ENCODE measurements around the gene DPYSL4.

DPYSL4 gene

GRCh38 chr10:132179551-132180392 is 7.0 kb upstream of the DPYSL4 start:
- DNase-seq: no peak

GRCh38 chr10:132180736-132181135 is 6.0 kb upstream of the DPYSL4 start:
- no peak for DNase-seq

- DNase-seq: no peak
Measured at GRCh38 chr10:132181691-132182425, 4.9 kb upstream of the DPYSL4 start.

GRCh38 chr10:132182591-132182990 is 4.2 kb upstream of the DPYSL4 start:
- no peak for DNase-seq

GRCh38 chr10:132183046-132183445 is 3.7 kb upstream of the DPYSL4 start:
- DNase-seq: no peak

- DNase-seq: no peak
Measured at GRCh38 chr10:132184816-132185593, 1.7 kb upstream of the DPYSL4 start.

- DNase-seq: peak; percentile 48
Measured at GRCh38 chr10:132185601-132186487, 904 bp upstream of the DPYSL4 start.

- no peak for DNase-seq
Measured at GRCh38 chr10:132187430-132188138, 836 bp downstream of the DPYSL4 start.

GRCh38 chr10:132188331-132188730 is 1.6 kb downstream of the DPYSL4 start:
- DNase-seq: no peak

GRCh38 chr10:132189016-132189415 is 2.3 kb downstream of the DPYSL4 start:
- DNase-seq: no peak

- DNase-seq: no peak
Measured at GRCh38 chr10:132189810-132190422, 3.2 kb downstream of the DPYSL4 start.

GRCh38 chr10:132192076-132192975 is 5.6 kb downstream of the DPYSL4 start:
- DNase-seq: no peak

GRCh38 chr10:132192991-132193665 is 6.4 kb downstream of the DPYSL4 start:
- DNase-seq: no peak

GRCh38 chr10:132193907-132194552 is 7.3 kb downstream of the DPYSL4 start:
- no peak for DNase-seq

- no peak for DNase-seq
Measured at GRCh38 chr10:132194726-132195125, 8.0 kb downstream of the DPYSL4 start.

- no peak for DNase-seq
Measured at GRCh38 chr10:132195366-132196075, 8.8 kb downstream of the DPYSL4 start.

GRCh38 chr10:132196178-132197113 is 9.7 kb downstream of the DPYSL4 start:
- no peak for DNase-seq
